ENCODE results near the gene MUC4. TPM values are rescaled to one million over a fixed set of nuclear protein-coding genes. Genes with fewer than 3 reads are reported as not detected.
"Not testable (repeated sequence)": the region's sequence is repeated elsewhere in the genome, so short reads cannot be mapped to it uniquely, and the experiment has no call there.

Gene MUC4
- total and polyA plus RNA-seq, 9 of the 15 experiments (the other 6 are each of a cell fraction or from before 2014, with no cell fraction given), result under 0.01 to 0.21 (median 0.10) TPM; not detected in 4

- in situ Hi-C loops (cut with MboI), result loop anchor here (25.0 kb wide), 2 partner anchors 489 to 789 kb away; partner anchors contain the start of genes RNF168, SLC51A, SMCO1 and ZDHHC19
- H3K79me2 ChIP-seq (ENCODE audit: control insufficient read depth, insufficient read depth, low read length); BruUV-seq (replicated peaks); intact Hi-C loops (cut with micrococcal nuclease); FAIRE-seq; POLR2A ChIA-PET; CTCF ChIA-PET (ENCODE audit: low intra/inter-chr PET ratio); DNase-seq (ENCODE audit: extremely low read depth in 1 of 4, low spot score in 3 of 4); H3K4me1 ChIP-seq (replicated peaks in 1 of 2; ENCODE audit: control insufficient read depth in 2 of 2, insufficient read depth in 2 of 2, low read length in 2 of 2); H3K9ac ChIP-seq (ENCODE audit: insufficient read depth in 1 of 2, low read depth in 2 of 2, low read length in 2 of 2); H4K20me1 ChIP-seq (replicated peaks; ENCODE audit: control insufficient read depth, insufficient read depth, low read length); H3K9me1 ChIP-seq (ENCODE audit: control insufficient read depth, insufficient read depth, low read length); H3K27ac ChIP-seq (ENCODE audit: extremely low read depth, low read depth, low read length); H3K4me3 ChIP-seq; H3K4me2 ChIP-seq (ENCODE audit: insufficient read depth, low read length); H3K36me3 ChIP-seq (ENCODE audit: control insufficient read depth, insufficient read depth, low read length); H2AFZ ChIP-seq (ENCODE audit: low read depth, low read length); H3K9me3 ChIP-seq (replicated peaks; ENCODE audit: control insufficient read depth, insufficient read depth, low read depth, low read length): not testable (repeated sequence)
- 13% methylated on average over 4 of the region's 9 CpGs for WGBS (ENCODE audit: insufficient coverage, low coverage, missing lambda C conversion rate)
- H3K27me3 ChIP-seq (ENCODE audit: control insufficient read depth in 2 of 2, insufficient read depth in 2 of 2, low read length in 2 of 2), result peaks cover 22 to 42% of the 10 kb centered on the region in 2 experiments
- peak; percentile 30 for ATAC-seq
Measured at GRCh38 chr3:195722996-195723345, 88.8 kb downstream of the MUC4 start.

- H3K4me1 ChIP-seq (replicated peaks in 1 of 2; ENCODE audit: control insufficient read depth in 2 of 2, insufficient read depth in 2 of 2, low read length in 2 of 2); intact Hi-C loops (cut with micrococcal nuclease); H3K79me2 ChIP-seq (ENCODE audit: control insufficient read depth, insufficient read depth, low read length); H3K4me3 ChIP-seq; H2AFZ ChIP-seq (ENCODE audit: low read depth, low read length); BruUV-seq (replicated peaks); CTCF ChIA-PET (ENCODE audit: low intra/inter-chr PET ratio); H3K9me3 ChIP-seq (replicated peaks; ENCODE audit: control insufficient read depth, insufficient read depth, low read depth, low read length); H3K4me2 ChIP-seq (ENCODE audit: insufficient read depth, low read length); H3K9me1 ChIP-seq (ENCODE audit: control insufficient read depth, insufficient read depth, low read length); FAIRE-seq; H4K20me1 ChIP-seq (replicated peaks; ENCODE audit: control insufficient read depth, insufficient read depth, low read length); H3K9ac ChIP-seq (ENCODE audit: insufficient read depth in 1 of 2, low read depth in 2 of 2, low read length in 2 of 2); H3K27ac ChIP-seq (ENCODE audit: extremely low read depth, low read depth, low read length); H3K36me3 ChIP-seq (ENCODE audit: control insufficient read depth, insufficient read depth, low read length); DNase-seq (ENCODE audit: extremely low read depth in 1 of 4, low spot score in 3 of 4): not testable (repeated sequence)
- H3K27me3 ChIP-seq (ENCODE audit: control insufficient read depth in 2 of 2, insufficient read depth in 2 of 2, low read length in 2 of 2), result peaks cover 28 to 44% of the 10 kb centered on the region in 2 experiments
- peak; percentile 10; the same call in 2 of the 3 replicates for ATAC-seq
- WGBS (ENCODE audit: insufficient coverage, low coverage, missing lambda C conversion rate), result 27% methylated on average over 14 of the region's 21 CpGs
- in situ Hi-C loops (cut with MboI), result loop anchor here (25.0 kb wide), 2 partner anchors 490 to 790 kb away; partner anchors contain the start of genes RNF168, SLC51A, SMCO1 and ZDHHC19
- POLR2A ChIA-PET, result interaction anchor here (0.6 kb wide), 1 partner anchor 611 kb away, joined by 3 read pairs; no protein-coding TSS in a partner anchor
Measured at GRCh38 chr3:195722139-195722995, 89.4 kb downstream of the MUC4 start.

Measured in K562 (cell line).